ENCODE results near the gene C1QTNF6. TPM values are rescaled to one million over a fixed set of nuclear protein-coding genes. Genes with fewer than 3 reads are reported as not detected.

The C1QTNF6 gene
- total RNA-seq, 1 donor from 2014 or later = 6.0 TPM

- Histone ChIP-seq H3K9ac (ENCODE audit: low read length) (no peak overlapping the region), H3K4me2 (ENCODE audit: low read length) (no peak overlapping the region), H3K27ac (ENCODE audit: low read depth, low read length) (no peak overlapping the region), H2AFZ (ENCODE audit: low read depth, low read length) (no peak overlapping the region), H3K79me2 (ENCODE audit: insufficient read depth, low read length) (no peaks in the 10 kb centered on the region), H3K27me3 (ENCODE audit: insufficient read depth, low read length) (peaks cover 7% of the 10 kb centered on the region), H3K4me1 (ENCODE audit: insufficient read depth, low read length) (peaks cover 5% of the 10 kb centered on the region), H3K4me3 (ENCODE audit: insufficient read depth, low read depth, low read length) (no peak overlapping the region), H4K20me1 (ENCODE audit: insufficient read depth, low read length) (no peaks in the 10 kb centered on the region), H3K36me3 (ENCODE audit: insufficient read depth, low read length) (no peaks in the 10 kb centered on the region), H3K9me3 (ENCODE audit: insufficient read depth, low read depth, low read length) (peaks cover 3% of the 10 kb centered on the region)
- peaks cover 47% of the 10 kb centered on the region for H3K27me3 Mint-ChIP-seq (ENCODE audit: low read depth, unreplicated experiment)
- TF ChIP-seq CTCF (IDR thresholded peaks at IDR 0.05; ENCODE audit: insufficient read depth, low read depth, low read length) (no peak), EZH2 (IDR thresholded peaks at IDR 0.05; ENCODE audit: insufficient read depth, low read length) (no peak)
- no peak for DNase-seq (ENCODE audit: low read depth)
- peak overlapping the region; percentile 41 for H3K27ac Mint-ChIP-seq (ENCODE audit: unreplicated experiment)
- FAIRE-seq = no peak
- peaks cover 6% of the 10 kb centered on the region for H3K4me1 Mint-ChIP-seq (ENCODE audit: low read depth, unreplicated experiment)
- H3K9me3 Mint-ChIP-seq (ENCODE audit: unreplicated experiment) = peaks cover 2% of the 10 kb centered on the region
- H3K4me3 Mint-ChIP-seq (ENCODE audit: unreplicated experiment) = peak overlapping the region; percentile 66
- no peaks in the 10 kb centered on the region for H3K36me3 Mint-ChIP-seq (ENCODE audit: low read depth, unreplicated experiment)
These were observed 25.6 kb downstream of the C1QTNF6 start for GRCh38 chr22:37162221-37163095.

- Histone ChIP-seq H3K4me3 (ENCODE audit: insufficient read depth, low read depth, low read length) (no peak overlapping the region), H3K4me2 (ENCODE audit: low read length) (no peak overlapping the region), H3K9me3 (ENCODE audit: insufficient read depth, low read depth, low read length) (peaks cover 3% of the 10 kb centered on the region), H3K27me3 (ENCODE audit: insufficient read depth, low read length) (peaks cover 7% of the 10 kb centered on the region), H3K4me1 (ENCODE audit: insufficient read depth, low read length) (peaks cover 5% of the 10 kb centered on the region), H3K9ac (ENCODE audit: low read length) (no peak overlapping the region), H3K79me2 (ENCODE audit: insufficient read depth, low read length) (no peaks in the 10 kb centered on the region), H2AFZ (ENCODE audit: low read depth, low read length) (no peak overlapping the region), H3K36me3 (ENCODE audit: insufficient read depth, low read length) (no peaks in the 10 kb centered on the region), H4K20me1 (ENCODE audit: insufficient read depth, low read length) (no peaks in the 10 kb centered on the region), H3K27ac (ENCODE audit: low read depth, low read length) (no peak overlapping the region)
- FAIRE-seq (no peak), DNase-seq (ENCODE audit: low read depth) (no peak)
- Mint-ChIP-seq H3K9me3 (ENCODE audit: unreplicated experiment) (peaks cover 2% of the 10 kb centered on the region), H3K4me3 (ENCODE audit: unreplicated experiment) (no peak overlapping the region), H3K4me1 (ENCODE audit: low read depth, unreplicated experiment) (peaks cover 6% of the 10 kb centered on the region), H3K36me3 (ENCODE audit: low read depth, unreplicated experiment) (no peaks in the 10 kb centered on the region), H3K27ac (ENCODE audit: unreplicated experiment) (no peak overlapping the region), H3K27me3 (ENCODE audit: low read depth, unreplicated experiment) (peaks cover 44% of the 10 kb centered on the region)
- TF ChIP-seq CTCF (IDR thresholded peaks at IDR 0.05; ENCODE audit: insufficient read depth, low read depth, low read length) (no peak), EZH2 (IDR thresholded peaks at IDR 0.05; ENCODE audit: insufficient read depth, low read length) (no peak)
These were observed 26.6 kb downstream of the C1QTNF6 start for GRCh38 chr22:37161443-37161842.

GRCh38 chr22:37160027-37160426 lies 28.0 kb downstream of the C1QTNF6 start:
- Histone ChIP-seq H3K9ac (ENCODE audit: low read length) (no peak overlapping the region), H3K9me3 (ENCODE audit: insufficient read depth, low read depth, low read length) (peaks cover 8% of the 10 kb centered on the region), H3K4me2 (ENCODE audit: low read length) (no peak overlapping the region), H3K4me1 (ENCODE audit: insufficient read depth, low read length) (peaks cover 7% of the 10 kb centered on the region), H3K4me3 (ENCODE audit: insufficient read depth, low read depth, low read length) (no peak overlapping the region), H4K20me1 (ENCODE audit: insufficient read depth, low read length) (no peaks in the 10 kb centered on the region), H2AFZ (ENCODE audit: low read depth, low read length) (no peak overlapping the region), H3K27me3 (ENCODE audit: insufficient read depth, low read length) (peaks cover 7% of the 10 kb centered on the region), H3K36me3 (ENCODE audit: insufficient read depth, low read length) (no peaks in the 10 kb centered on the region), H3K79me2 (ENCODE audit: insufficient read depth, low read length) (no peaks in the 10 kb centered on the region), H3K27ac (ENCODE audit: low read depth, low read length) (no peak overlapping the region)
- TF ChIP-seq CTCF (IDR thresholded peaks at IDR 0.05; ENCODE audit: insufficient read depth, low read depth, low read length) = no peak
- no peak for TF ChIP-seq EZH2 (IDR thresholded peaks at IDR 0.05; ENCODE audit: insufficient read depth, low read length)
- no peak overlapping the region for H3K27ac Mint-ChIP-seq (ENCODE audit: unreplicated experiment)
- no peak for FAIRE-seq
- DNase-seq (ENCODE audit: low read depth) = no peak
- peaks cover 6% of the 10 kb centered on the region for H3K36me3 Mint-ChIP-seq (ENCODE audit: low read depth, unreplicated experiment)
- no peak overlapping the region for H3K4me3 Mint-ChIP-seq (ENCODE audit: unreplicated experiment)
- H3K4me1 Mint-ChIP-seq (ENCODE audit: low read depth, unreplicated experiment) = peaks cover 6% of the 10 kb centered on the region
- peaks cover 13% of the 10 kb centered on the region for H3K9me3 Mint-ChIP-seq (ENCODE audit: unreplicated experiment)
- peaks cover 47% of the 10 kb centered on the region for H3K27me3 Mint-ChIP-seq (ENCODE audit: low read depth, unreplicated experiment)

Measured in astrocyte (in vitro differentiated cells and primary cell).